NCI-H526 treated with DMSO at 0.1 percent for 48 hours (cell line): ENCODE measurements around the gene ZNF232.
"Not testable (repeated sequence)": the region's sequence is repeated elsewhere in the genome, so short reads cannot be mapped to it uniquely, and the experiment has no call there.

Experiments
- DNase-seq: peaks from one replicate; lab custom pipeline; 2025; lab: John Stamatoyannopoulos, UW

Gene ZNF232

GRCh38 chr17:5111402-5112204 lies at the start of gene ZNF232:
Gene ZNF232, minus strand, starts transcription at chr17:5111878. Its CDS starts 56 bp downstream, at chr17:5111822.
- peak; percentile 85 for DNase-seq

- DNase-seq, result not testable (repeated sequence)
These were observed 49.0 kb upstream of the ZNF232 start for GRCh38 chr17:5160702-5161101.

GRCh38 chr17:5146122-5146521 lies 34.4 kb upstream of the ZNF232 start:
- not testable (repeated sequence) for DNase-seq

GRCh38 chr17:5142877-5143276 lies 31.2 kb upstream of the ZNF232 start:
- DNase-seq, result not testable (repeated sequence)

- no peak for DNase-seq
These were observed 27.7 kb upstream of the ZNF232 start for GRCh38 chr17:5139458-5139732.

- DNase-seq, result no peak
These were observed 27.2 kb upstream of the ZNF232 start for GRCh38 chr17:5138616-5139457.

- DNase-seq, result not testable (repeated sequence)
These were observed 26.5 kb upstream of the ZNF232 start for GRCh38 chr17:5138198-5138544.

- not testable (repeated sequence) for DNase-seq
These were observed 26.0 kb upstream of the ZNF232 start for GRCh38 chr17:5137511-5138197.

GRCh38 chr17:5136580-5137412 lies 25.1 kb upstream of the ZNF232 start:
- not testable (repeated sequence) for DNase-seq

GRCh38 chr17:5135726-5136579 lies 24.3 kb upstream of the ZNF232 start:
- no peak for DNase-seq

- not testable (repeated sequence) for DNase-seq
These were observed 23.5 kb upstream of the ZNF232 start for GRCh38 chr17:5135131-5135712.

- not testable (repeated sequence) for DNase-seq
These were observed 22.9 kb upstream of the ZNF232 start for GRCh38 chr17:5134571-5134970.

GRCh38 chr17:5133961-5134360 lies 22.3 kb upstream of the ZNF232 start:
- DNase-seq, result not testable (repeated sequence)

GRCh38 chr17:5133311-5133710 lies 21.6 kb upstream of the ZNF232 start:
- no peak for DNase-seq

- not testable (repeated sequence) for DNase-seq
These were observed 21.0 kb upstream of the ZNF232 start for GRCh38 chr17:5132503-5133225.

- not testable (repeated sequence) for DNase-seq
These were observed 20.3 kb upstream of the ZNF232 start for GRCh38 chr17:5131799-5132502.

- no peak for DNase-seq
These were observed 19.6 kb upstream of the ZNF232 start for GRCh38 chr17:5131146-5131715.

GRCh38 chr17:5130687-5131086 lies 19.0 kb upstream of the ZNF232 start:
- DNase-seq, result not testable (repeated sequence)

- DNase-seq, result not testable (repeated sequence)
These were observed 18.6 kb upstream of the ZNF232 start for GRCh38 chr17:5130261-5130660.
